ENCODE measurements around the gene CD79B. TPM values are rescaled to one million over a fixed set of nuclear protein-coding genes. Genes with fewer than 3 reads are reported as not detected.
A peak's percentile ranks its signal among the peaks of the same experiment; 100 is the strongest.

Gene CD79B
- total RNA-seq: 10 to 100 TPM; 19.5 to 31.1 TPM
- 7.8 to 10.2 reads per million in 2 donors for total RNA-seq

GRCh38 chr17:63931981-63932561 is at the start of gene CD79B:
Gene CD79B (minus strand): TSS chr17:63932331. CDS start chr17:63932261, 70 bp downstream.
- Mint-ChIP-seq H3K4me1 (peaks cover 21% of the 10 kb centered on the region), H3K27ac (peak within 1 kb of the TSS; percentile 87)
- no peak for DNase-seq

GRCh38 chr17:63978272-63979200 is 46.4 kb upstream of the CD79B start:
- DNase-seq (no peak), ATAC-seq (no peak)
- Mint-ChIP-seq H3K27ac (no peak overlapping the region), H3K27me3 (no peaks in the 10 kb centered on the region), H3K4me3 (no peak overlapping the region), H3K4me1 (peaks cover 18% of the 10 kb centered on the region), H3K36me3 (ENCODE audit: low read depth) (no peaks in the 10 kb centered on the region)
- no peaks in the 10 kb centered on the region for H3K9me3 ChIP-seq (ENCODE audit: control insufficient read depth, low read length, poor library complexity, severe bottlenecking)

More at GRCh38 chr17:63931981-63932561, at the start of gene CD79B:
- Mint-ChIP-seq H3K4me3 (peak within 1 kb of the TSS; percentile 96), H3K36me3 (ENCODE audit: low read depth) (peaks cover 2% of the 10 kb centered on the region), H3K27me3 (no peaks in the 10 kb centered on the region)
- ATAC-seq: peak; percentile 76
- no peaks in the 10 kb centered on the region for H3K9me3 ChIP-seq (ENCODE audit: control insufficient read depth, low read length, poor library complexity, severe bottlenecking)

DNA sequence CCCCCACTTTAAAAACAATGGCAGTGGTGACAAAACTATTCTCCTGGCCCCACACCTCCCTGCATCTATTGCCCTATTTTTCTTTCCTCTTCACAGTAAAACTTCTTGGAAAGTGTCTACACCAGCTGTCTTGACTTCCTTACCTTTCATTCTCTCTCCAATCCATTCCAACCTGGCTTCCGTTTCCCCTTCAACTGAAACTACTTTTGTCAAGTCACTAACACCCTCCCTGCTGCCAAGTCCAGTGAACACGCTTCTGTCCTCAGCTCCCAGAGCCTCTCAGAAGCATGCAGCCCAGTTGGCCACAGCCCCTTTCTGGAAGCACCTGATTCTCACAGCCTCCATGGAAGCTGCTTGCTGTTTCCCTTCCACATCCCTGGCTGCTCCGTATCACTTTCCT is 44.6 kb upstream of the CD79B start:
- ATAC-seq (no peak), DNase-seq (no peak)
- H3K36me3 Mint-ChIP-seq (ENCODE audit: low read depth): no peaks in the 10 kb centered on the region
- H3K4me3 Mint-ChIP-seq: no peak overlapping the region
- H3K4me1 Mint-ChIP-seq: peaks cover 27% of the 10 kb centered on the region
- no peaks in the 10 kb centered on the region for H3K9me3 ChIP-seq (ENCODE audit: control insufficient read depth, low read length, poor library complexity, severe bottlenecking)
- no peaks in the 10 kb centered on the region for H3K27me3 Mint-ChIP-seq
- no peak overlapping the region for H3K27ac Mint-ChIP-seq

DNA sequence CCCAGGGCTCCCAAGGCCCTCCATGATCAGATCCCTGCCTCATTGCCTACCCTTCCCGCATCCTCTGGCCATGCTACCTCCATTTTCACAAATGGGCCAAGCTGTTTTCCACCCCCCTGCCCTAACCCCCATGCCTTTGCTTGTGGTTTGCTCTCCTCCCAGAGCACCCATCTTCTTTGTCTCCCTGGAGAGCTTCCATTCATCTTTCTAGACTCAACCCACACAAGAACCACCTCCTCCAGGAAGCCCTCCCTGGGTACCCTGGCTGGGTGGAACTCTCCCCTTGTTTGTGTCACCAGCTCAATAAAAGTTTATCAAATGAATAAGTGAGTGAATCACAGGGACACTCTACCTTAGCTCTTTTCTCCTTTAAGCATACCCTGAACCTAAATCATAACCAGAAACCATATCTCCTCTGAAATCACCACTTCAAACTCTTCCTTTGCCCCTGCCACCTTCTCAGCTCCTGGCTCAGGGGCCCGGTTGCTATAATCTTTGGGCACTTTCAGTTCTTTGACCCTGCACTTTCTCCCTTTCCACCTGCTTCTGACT is 43.5 kb upstream of the CD79B start:
- ATAC-seq (no peak), DNase-seq (no peak)
- no peaks in the 10 kb centered on the region for H3K9me3 ChIP-seq (ENCODE audit: control insufficient read depth, low read length, poor library complexity, severe bottlenecking)
- Mint-ChIP-seq H3K4me1 (peaks cover 27% of the 10 kb centered on the region), H3K4me3 (no peak overlapping the region), H3K36me3 (ENCODE audit: low read depth) (no peaks in the 10 kb centered on the region), H3K27me3 (no peaks in the 10 kb centered on the region), H3K27ac (no peak overlapping the region)

DNA sequence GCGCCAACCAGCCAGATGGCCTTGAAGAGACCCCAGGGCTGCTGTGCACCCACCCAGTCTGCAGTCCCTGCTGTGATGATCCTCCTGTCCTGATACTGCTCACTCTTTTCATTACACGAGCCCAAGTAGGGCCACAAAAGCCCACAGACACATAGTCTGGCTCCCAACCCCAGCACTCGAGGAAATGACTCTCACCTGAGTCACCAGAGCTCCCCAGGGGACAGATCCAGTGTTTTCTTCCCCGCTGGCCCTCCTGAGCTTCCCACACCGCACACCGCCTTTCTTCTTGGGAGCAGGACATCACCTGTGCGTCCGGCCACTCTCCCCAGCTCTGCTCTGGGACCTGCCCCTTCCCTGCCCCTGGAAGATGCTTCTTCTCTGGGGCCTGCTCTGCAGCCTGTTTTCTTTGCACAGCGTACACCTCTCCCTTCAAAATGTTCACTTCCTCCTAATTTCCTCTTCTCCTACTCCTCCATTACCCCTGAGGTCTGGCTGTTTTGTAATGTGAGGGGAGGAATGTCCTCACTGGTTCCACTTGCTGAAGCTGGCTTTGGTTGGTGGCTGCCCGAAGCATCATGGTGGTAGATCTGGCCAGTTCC is 42.6 kb upstream of the CD79B start:
- no peaks in the 10 kb centered on the region for H3K9me3 ChIP-seq (ENCODE audit: control insufficient read depth, low read length, poor library complexity, severe bottlenecking)
- Mint-ChIP-seq H3K4me3 (no peak overlapping the region), H3K27me3 (no peaks in the 10 kb centered on the region), H3K27ac (no peak overlapping the region), H3K4me1 (peaks cover 27% of the 10 kb centered on the region), H3K36me3 (ENCODE audit: low read depth) (no peaks in the 10 kb centered on the region)
- DNase-seq (no peak), ATAC-seq (no peak)

DNA sequence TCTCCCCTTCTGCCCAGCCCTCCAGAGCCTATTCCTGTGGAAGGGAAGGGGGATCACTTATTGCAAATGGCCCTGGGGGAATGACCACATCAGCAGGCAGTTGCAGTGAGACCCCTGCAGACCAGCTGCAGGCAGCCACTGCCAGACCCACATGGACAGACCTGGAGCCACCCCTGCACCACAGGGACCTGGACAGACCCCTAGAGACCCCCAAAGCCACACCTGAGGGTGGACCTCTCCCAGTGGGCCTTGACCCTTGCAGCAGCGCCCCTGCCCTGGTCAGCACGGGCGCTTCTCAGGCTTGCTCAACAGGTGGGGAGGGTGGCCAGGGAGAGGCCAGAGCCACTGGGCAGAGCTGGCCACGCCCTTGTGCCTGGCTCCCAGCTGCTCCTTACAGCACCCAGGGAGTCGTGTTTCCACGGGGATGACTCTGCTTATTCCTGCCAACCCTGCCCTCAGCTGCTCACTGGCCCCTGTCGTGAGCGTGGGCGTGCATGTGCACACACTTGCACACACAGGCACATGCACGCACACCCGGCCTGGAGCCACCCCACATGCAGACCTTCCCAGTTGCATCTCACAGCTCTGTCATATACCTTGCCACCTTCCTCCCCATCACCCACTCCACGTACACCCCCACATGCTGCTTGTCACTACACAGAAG is 41.9 kb upstream of the CD79B start:
- H3K36me3 Mint-ChIP-seq (ENCODE audit: low read depth): no peaks in the 10 kb centered on the region
- H3K4me3 Mint-ChIP-seq: no peak overlapping the region
- no peak overlapping the region for H3K27ac Mint-ChIP-seq
- ATAC-seq (no peak), DNase-seq (no peak)
- H3K9me3 ChIP-seq (ENCODE audit: control insufficient read depth, low read length, poor library complexity, severe bottlenecking): no peaks in the 10 kb centered on the region
- H3K4me1 Mint-ChIP-seq: peaks cover 27% of the 10 kb centered on the region
- no peaks in the 10 kb centered on the region for H3K27me3 Mint-ChIP-seq

- Mint-ChIP-seq H3K36me3 (ENCODE audit: low read depth) (no peaks in the 10 kb centered on the region), H3K4me3 (peak overlapping the region; percentile 47), H3K27ac (no peak overlapping the region), H3K27me3 (no peaks in the 10 kb centered on the region), H3K4me1 (peaks cover 29% of the 10 kb centered on the region)
- DNase-seq (no peak), ATAC-seq (no peak)
- H3K9me3 ChIP-seq (ENCODE audit: control insufficient read depth, low read length, poor library complexity, severe bottlenecking): no peaks in the 10 kb centered on the region
Measured at GRCh38 chr17:63973247-63973646, 41.1 kb upstream of the CD79B start.

- H3K27ac Mint-ChIP-seq: no peak within 1 kb of the TSS
- no peaks in the 10 kb centered on the region for H3K36me3 Mint-ChIP-seq (ENCODE audit: low read depth)
- no peaks in the 10 kb centered on the region for H3K27me3 Mint-ChIP-seq
- H3K9me3 ChIP-seq (ENCODE audit: control insufficient read depth, low read length, poor library complexity, severe bottlenecking): no peaks in the 10 kb centered on the region
- ATAC-seq (no peak), DNase-seq (no peak)
- H3K4me1 Mint-ChIP-seq: peaks cover 29% of the 10 kb centered on the region
- H3K4me3 Mint-ChIP-seq: peak within 1 kb of the TSS; percentile 47
Measured at GRCh38 chr17:63972796-63973195, 40.7 kb upstream of the CD79B start, which contains the start of gene SCN4A. Gene SCN4A (minus strand): TSS chr17:63972918. CDS start chr17:63972841, 77 bp downstream.

DNA sequence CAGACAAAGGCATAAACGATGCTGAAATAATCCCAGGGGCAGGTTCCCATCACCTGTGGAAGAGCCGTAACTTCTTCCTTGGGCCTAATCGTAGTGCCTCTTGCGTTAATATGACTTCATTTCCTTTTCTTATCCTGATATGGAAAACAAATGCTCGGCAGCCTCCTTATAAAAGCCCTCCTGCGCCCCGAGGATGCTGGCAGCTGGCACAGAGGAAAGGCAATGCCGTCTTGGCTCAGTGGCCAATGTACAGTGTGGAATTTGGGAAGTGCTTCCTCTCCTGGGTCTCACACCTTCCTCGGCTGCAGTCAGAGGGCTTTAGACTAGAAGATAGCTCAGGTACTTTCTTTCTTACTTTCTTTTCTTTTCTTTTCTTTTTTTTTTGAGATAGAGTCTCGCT is 37.1 kb upstream of the CD79B start:
- Mint-ChIP-seq H3K27ac (peak overlapping the region; percentile 60), H3K4me3 (no peak overlapping the region), H3K36me3 (ENCODE audit: low read depth) (no peaks in the 10 kb centered on the region), H3K27me3 (no peaks in the 10 kb centered on the region), H3K4me1 (peaks cover 25% of the 10 kb centered on the region)
- H3K9me3 ChIP-seq (ENCODE audit: control insufficient read depth, low read length, poor library complexity, severe bottlenecking): no peaks in the 10 kb centered on the region
- ATAC-seq (no peak), DNase-seq (no peak)

GRCh38 chr17:63967953-63968352 is 35.8 kb upstream of the CD79B start:
- Mint-ChIP-seq H3K4me3 (no peak overlapping the region), H3K4me1 (peaks cover 23% of the 10 kb centered on the region), H3K27ac (no peak overlapping the region), H3K27me3 (no peaks in the 10 kb centered on the region), H3K36me3 (ENCODE audit: low read depth) (no peaks in the 10 kb centered on the region)
- ATAC-seq (no peak), DNase-seq (no peak)
- no peaks in the 10 kb centered on the region for H3K9me3 ChIP-seq (ENCODE audit: control insufficient read depth, low read length, poor library complexity, severe bottlenecking)

- peak; percentile 58 for ATAC-seq
- no peaks in the 10 kb centered on the region for H3K9me3 ChIP-seq (ENCODE audit: control insufficient read depth, low read length, poor library complexity, severe bottlenecking)
- Mint-ChIP-seq H3K4me1 (peaks cover 19% of the 10 kb centered on the region), H3K36me3 (ENCODE audit: low read depth) (no peaks in the 10 kb centered on the region), H3K27me3 (no peaks in the 10 kb centered on the region), H3K27ac (no peak overlapping the region), H3K4me3 (peak overlapping the region; percentile 15)
- no peak for DNase-seq
Measured at GRCh38 chr17:63966646-63967264, 34.6 kb upstream of the CD79B start.

GRCh38 chr17:63963123-63963522 is 31.0 kb upstream of the CD79B start:
- no peaks in the 10 kb centered on the region for H3K27me3 Mint-ChIP-seq
- H3K36me3 Mint-ChIP-seq (ENCODE audit: low read depth): no peaks in the 10 kb centered on the region
- no peak overlapping the region for H3K4me3 Mint-ChIP-seq
- no peak for ATAC-seq
- no peak for DNase-seq
- no peaks in the 10 kb centered on the region for H3K9me3 ChIP-seq (ENCODE audit: control insufficient read depth, low read length, poor library complexity, severe bottlenecking)
- H3K4me1 Mint-ChIP-seq: peaks cover 17% of the 10 kb centered on the region
- peak overlapping the region; percentile 41 for H3K27ac Mint-ChIP-seq

All from T-helper 17 cell (primary cell).